BLaER1 (cell line): ENCODE measurements around the gene UNCX.

Source experiments
- H3K27ac ChIP-seq: shearing (Covaris generic); formaldehyde crosslinking; 2 replicates; pipeline ENCODE4 v1.8.1; 2022
- H3K27me3 ChIP-seq: shearing (Covaris generic); formaldehyde crosslinking; 2 replicates; pipeline ENCODE4 v1.8.1; 2022
- H3K36me3 ChIP-seq: shearing (Covaris generic); formaldehyde crosslinking; 2 replicates; pipeline ENCODE4 v1.8.1; 2022
- H3K4me1 ChIP-seq: shearing (Covaris generic); formaldehyde crosslinking; 2 replicates; pipeline ENCODE4 v1.8.1; 2022
- H3K4me2 ChIP-seq: shearing (Covaris generic); formaldehyde crosslinking; 2 replicates; pipeline ENCODE4 v1.8.1; 2022
- H3K4me3 ChIP-seq: shearing (Covaris generic); formaldehyde crosslinking; 2 replicates; pipeline ENCODE4 v1.8.1; 2022
- H3K9ac ChIP-seq: shearing (Covaris generic); formaldehyde crosslinking; 2 replicates; pipeline ENCODE4 v1.8.1; 2022
- H3K9me3 ChIP-seq: shearing (Covaris generic); formaldehyde crosslinking; 2 replicates; pipeline ENCODE4 v1.8.1; 2022
- H4K20me1 ChIP-seq: shearing (Covaris generic); formaldehyde crosslinking; 2 replicates; pipeline ENCODE4 v1.8.1; 2022
- Cebpa-rat ChIP-seq: shearing (Covaris generic); IDR thresholded peaks from 2 replicates; pipeline ENCODE4 v1.8.1; 2022

UNCX gene

DNA sequence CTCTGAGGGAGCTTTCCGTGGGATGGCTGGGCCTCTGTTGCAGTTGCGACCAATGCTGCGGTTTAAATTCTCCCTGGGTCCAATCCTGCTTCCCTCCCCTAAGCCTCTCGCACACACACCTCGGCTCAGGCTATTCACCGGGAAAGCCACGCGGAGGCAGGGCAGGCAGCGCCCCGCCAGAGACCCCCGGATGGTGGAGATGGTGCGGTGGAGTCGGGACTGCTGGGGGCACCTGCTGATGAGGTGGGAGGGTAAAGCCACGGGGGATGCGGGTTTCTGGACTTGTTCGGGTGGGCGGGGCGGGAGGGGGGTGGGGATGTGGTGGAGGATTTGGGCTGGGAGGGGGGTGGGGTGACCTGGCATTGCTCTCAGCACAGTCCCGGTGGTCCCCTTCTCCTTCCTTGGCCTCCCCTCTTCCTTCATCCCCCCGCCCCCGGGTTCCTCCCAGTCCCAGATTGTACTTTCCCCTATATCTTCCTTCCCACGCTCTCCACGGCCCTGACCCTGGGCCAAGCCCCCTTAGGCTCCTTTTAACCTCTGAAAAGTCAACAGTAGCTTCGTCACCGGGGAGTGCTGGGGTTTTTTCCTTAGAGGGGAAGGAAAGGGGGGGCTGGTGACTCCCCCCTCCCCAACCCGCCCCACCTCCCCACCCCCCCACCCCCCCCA is 16.4 kb downstream of the UNCX start:
- Histone ChIP-seq H3K27ac (no peak overlapping the region), H3K4me1 (peaks cover 23% of the 10 kb centered on the region), H3K4me3 (no peak overlapping the region), H3K9me3 (no peaks in the 10 kb centered on the region), H3K9ac (no peak overlapping the region), H3K36me3 (no peaks in the 10 kb centered on the region), H4K20me1 (peaks cover 87% of the 10 kb centered on the region), H3K4me2 (no peak overlapping the region), H3K27me3 (peaks cover 100% of the 10 kb centered on the region)
- TF ChIP-seq Cebpa-rat, result no peak

DNA sequence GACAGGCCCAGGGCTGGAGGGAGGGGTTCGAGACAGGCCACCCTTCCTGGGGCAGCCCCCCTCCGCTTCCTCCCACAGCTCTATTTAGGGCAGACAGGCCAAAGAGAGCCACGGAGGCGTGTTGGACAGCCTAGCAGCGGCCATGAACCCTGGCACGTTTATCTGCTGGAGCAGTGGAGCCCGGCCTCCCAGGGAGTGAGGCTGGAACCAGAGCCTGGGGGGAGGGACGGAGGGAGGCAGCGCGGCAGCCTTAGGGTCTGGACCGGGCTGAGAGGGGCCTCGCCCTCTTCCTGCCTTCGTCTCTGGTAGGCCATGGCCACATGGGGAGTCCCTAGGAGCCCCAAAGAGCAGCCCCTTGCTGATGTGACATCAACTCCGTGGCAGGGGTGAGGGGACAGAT is 17.1 kb downstream of the UNCX start:
- Histone ChIP-seq H4K20me1 (peaks cover 85% of the 10 kb centered on the region), H3K36me3 (no peaks in the 10 kb centered on the region)

GRCh38 chr7:1250901-1251300 is 18.2 kb downstream of the UNCX start:
- Histone ChIP-seq H3K9ac (no peak overlapping the region), H4K20me1 (peaks cover 83% of the 10 kb centered on the region), H3K4me3 (no peak overlapping the region), H3K4me2 (no peak overlapping the region), H3K4me1 (peaks cover 30% of the 10 kb centered on the region), H3K27me3 (peaks cover 100% of the 10 kb centered on the region), H3K27ac (no peak overlapping the region), H3K36me3 (no peaks in the 10 kb centered on the region), H3K9me3 (no peaks in the 10 kb centered on the region)
- no peak for TF ChIP-seq Cebpa-rat

More for the DNA sequence above, 17.1 kb downstream of the UNCX start:
- Histone ChIP-seq H3K4me3 (no peak overlapping the region), H3K9me3 (no peaks in the 10 kb centered on the region), H3K27ac (no peak overlapping the region), H3K9ac (no peak overlapping the region), H3K4me2 (no peak overlapping the region), H3K4me1 (peaks cover 30% of the 10 kb centered on the region), H3K27me3 (peaks cover 100% of the 10 kb centered on the region)
- no peak for TF ChIP-seq Cebpa-rat

- Histone ChIP-seq H3K27ac (no peak overlapping the region), H3K4me1 (peaks cover 30% of the 10 kb centered on the region), H3K4me2 (no peak overlapping the region), H3K9ac (no peak overlapping the region), H3K27me3 (peaks cover 100% of the 10 kb centered on the region), H3K36me3 (no peaks in the 10 kb centered on the region), H3K9me3 (no peaks in the 10 kb centered on the region), H3K4me3 (no peak overlapping the region), H4K20me1 (peaks cover 83% of the 10 kb centered on the region)
- TF ChIP-seq Cebpa-rat, result no peak
Observed at GRCh38 chr7:1251796-1252539, 19.3 kb downstream of the UNCX start.

DNA sequence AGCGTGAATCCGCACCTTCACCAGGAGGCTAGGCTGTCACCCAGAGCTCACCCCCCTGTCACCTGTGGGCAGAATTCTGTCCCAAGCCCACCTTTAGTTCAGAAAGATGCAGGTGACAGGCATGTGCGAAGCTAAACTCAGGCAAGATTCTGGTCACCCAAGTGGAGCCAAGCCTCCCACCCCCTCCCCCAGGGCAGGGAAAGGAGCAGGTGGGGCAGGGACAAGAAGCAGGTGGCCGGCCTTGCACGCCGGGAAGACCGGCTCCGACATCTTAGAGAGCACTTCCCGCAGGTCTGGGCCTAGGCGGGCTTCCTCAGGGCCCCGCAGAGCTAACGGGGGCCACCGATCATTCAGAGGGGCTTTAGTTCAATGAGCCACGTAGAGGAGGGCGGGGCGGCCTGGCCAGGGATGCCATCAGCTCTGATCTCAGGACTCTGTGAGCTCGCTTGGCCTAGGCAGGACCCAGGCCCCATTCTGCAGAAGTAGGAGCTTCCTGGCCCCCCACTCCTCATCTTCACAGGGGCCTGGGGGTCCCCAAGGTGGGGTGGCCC is 19.9 kb downstream of the UNCX start:
- Histone ChIP-seq H3K27ac (no peak overlapping the region), H3K4me2 (no peak overlapping the region), H3K36me3 (no peaks in the 10 kb centered on the region), H4K20me1 (peaks cover 83% of the 10 kb centered on the region), H3K27me3 (peaks cover 100% of the 10 kb centered on the region), H3K4me1 (peaks cover 24% of the 10 kb centered on the region), H3K4me3 (no peak overlapping the region), H3K9ac (no peak overlapping the region), H3K9me3 (no peaks in the 10 kb centered on the region)
- TF ChIP-seq Cebpa-rat, result no peak

DNA sequence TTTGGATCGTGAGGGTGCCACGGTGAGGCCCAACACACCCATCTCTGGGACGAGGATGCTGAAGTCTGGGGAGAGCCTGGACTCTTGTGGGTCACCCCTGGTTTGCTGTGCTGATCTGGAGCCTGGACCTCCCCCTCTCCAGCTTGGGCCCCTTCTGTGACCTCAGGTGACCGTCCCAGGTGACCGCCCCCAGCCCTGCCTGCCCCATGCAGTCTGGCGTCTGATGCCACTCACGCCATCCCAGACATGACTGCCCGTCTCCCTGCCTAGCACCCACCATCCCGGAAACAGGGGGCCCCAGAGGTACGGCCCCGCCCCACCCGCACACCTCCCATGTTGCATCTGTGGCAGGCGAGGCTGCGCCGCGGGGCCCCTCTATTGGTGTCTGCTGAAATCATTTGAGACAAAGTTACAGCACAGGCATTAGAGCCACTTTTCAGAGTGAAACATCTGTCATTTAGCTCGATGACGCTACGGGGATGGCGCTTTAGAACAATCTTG is 21.1 kb downstream of the UNCX start:
- H3K4me1 ChIP-seq, result peaks cover 13% of the 10 kb centered on the region
- H3K9ac ChIP-seq, result no peak overlapping the region
- no peaks in the 10 kb centered on the region for H3K36me3 ChIP-seq
- peaks cover 100% of the 10 kb centered on the region for H3K27me3 ChIP-seq
- no peak overlapping the region for H3K27ac ChIP-seq
- H4K20me1 ChIP-seq, result peaks cover 72% of the 10 kb centered on the region
- no peaks in the 10 kb centered on the region for H3K9me3 ChIP-seq
- no peak for TF ChIP-seq Cebpa-rat
- H3K4me3 ChIP-seq, result no peak overlapping the region
- H3K4me2 ChIP-seq, result no peak overlapping the region

DNA sequence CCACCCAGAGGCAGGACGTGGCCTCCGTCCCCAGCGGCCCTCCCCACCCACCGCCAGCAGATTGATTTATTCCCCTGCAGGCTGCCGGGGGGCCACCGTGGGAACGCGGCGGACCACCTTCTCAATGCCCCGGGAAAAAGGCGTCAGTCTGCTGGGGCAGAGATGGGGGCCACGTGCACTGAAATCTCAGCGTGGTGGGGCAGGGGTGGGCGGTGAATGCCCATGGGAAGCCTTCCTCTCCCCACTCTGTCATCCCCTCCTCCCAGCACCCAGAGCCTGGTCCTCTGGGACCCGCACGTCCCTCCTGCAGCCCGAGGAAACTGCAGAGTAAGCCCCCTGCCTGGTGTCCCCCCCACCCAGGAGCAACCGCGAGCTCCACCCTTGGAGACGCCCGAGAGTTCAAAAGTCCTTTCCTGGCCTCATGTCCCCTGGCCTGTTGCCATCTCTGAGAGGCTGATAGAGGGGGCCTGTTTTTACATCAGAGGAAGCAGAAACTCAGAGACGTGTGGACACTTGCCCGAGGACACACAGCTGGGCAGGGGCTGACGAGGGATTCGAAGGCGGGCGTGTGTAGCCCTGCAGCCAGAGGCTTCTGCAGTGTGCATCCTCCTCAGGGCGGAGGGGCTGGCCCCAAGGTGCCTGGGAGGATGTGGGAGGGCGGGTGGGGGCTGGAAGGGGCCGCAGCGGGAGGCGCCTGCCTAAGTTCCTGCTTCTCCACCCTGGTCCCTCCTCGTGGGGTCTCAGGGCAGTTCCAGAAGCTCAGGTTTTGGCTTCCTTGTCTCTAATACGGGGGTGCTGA is 21.8 kb downstream of the UNCX start:
- Histone ChIP-seq H3K4me2 (peak overlapping the region; percentile 34), H4K20me1 (peaks cover 70% of the 10 kb centered on the region), H3K27me3 (peaks cover 100% of the 10 kb centered on the region), H3K36me3 (no peaks in the 10 kb centered on the region), H3K9ac (no peak overlapping the region), H3K4me1 (peaks cover 12% of the 10 kb centered on the region), H3K27ac (no peak overlapping the region), H3K9me3 (no peaks in the 10 kb centered on the region), H3K4me3 (no peak overlapping the region)
- TF ChIP-seq Cebpa-rat, result no peak

GRCh38 chr7:1255080-1255816 is 22.6 kb downstream of the UNCX start:
- Histone ChIP-seq H3K36me3 (no peaks in the 10 kb centered on the region), H3K27me3 (peaks cover 100% of the 10 kb centered on the region), H3K4me2 (no peak overlapping the region), H3K4me1 (peaks cover 7% of the 10 kb centered on the region; the same call in 1 of the 2 replicates), H3K27ac (no peak overlapping the region), H3K4me3 (no peak overlapping the region), H3K9ac (no peak overlapping the region), H3K9me3 (no peaks in the 10 kb centered on the region), H4K20me1 (peaks cover 62% of the 10 kb centered on the region; the same call in 1 of the 2 replicates)
- no peak for TF ChIP-seq Cebpa-rat

GRCh38 chr7:1255817-1256340 is 23.2 kb downstream of the UNCX start:
- peaks cover 100% of the 10 kb centered on the region for H3K27me3 ChIP-seq
- no peak overlapping the region for H3K9ac ChIP-seq
- H3K4me2 ChIP-seq, result no peak overlapping the region
- no peaks in the 10 kb centered on the region for H3K36me3 ChIP-seq
- no peaks in the 10 kb centered on the region for H3K9me3 ChIP-seq
- H4K20me1 ChIP-seq, result peaks cover 57% of the 10 kb centered on the region; the same call in 1 of the 2 replicates
- TF ChIP-seq Cebpa-rat, result no peak
- peaks cover 7% of the 10 kb centered on the region; the same call in 1 of the 2 replicates for H3K4me1 ChIP-seq
- H3K27ac ChIP-seq, result no peak overlapping the region
- no peak overlapping the region for H3K4me3 ChIP-seq
